BLaER1 treated with 17β-estradiol and CSF1 and Interleukin-3, amounts not matched to agents 10 nM and 100 nM (cell line): Measurements from ENCODE around the gene RPL18A.

ENCODE experiments used
- H3K27ac ChIP-seq, 11 experiments: shearing (Covaris generic); formaldehyde crosslinking; 2 replicates each; pipeline ENCODE4 v1.8.1; 2022
- H3K27me3 ChIP-seq, 11 experiments: shearing (Covaris generic); formaldehyde crosslinking; 2 replicates each; pipeline ENCODE4 v1.8.1; 2022
- H3K36me3 ChIP-seq, 11 experiments: shearing (Covaris generic); formaldehyde crosslinking; 2 replicates each; pipeline ENCODE4 v1.8.1; 2022
- H3K4me1 ChIP-seq, 10 experiments: shearing (Covaris generic); formaldehyde crosslinking; 2 replicates each; pipeline ENCODE4 v1.8.1; 2022
- H3K4me2 ChIP-seq, 11 experiments: shearing (Covaris generic); formaldehyde crosslinking; 2 replicates each; pipeline ENCODE4 v1.8.1; 2022
- H3K4me3 ChIP-seq, 10 experiments: shearing (Covaris generic); formaldehyde crosslinking; 2 replicates each; pipeline ENCODE4 v1.8.1; 2022
- H3K9ac ChIP-seq, 11 experiments: shearing (Covaris generic); formaldehyde crosslinking; 2 replicates each; pipeline ENCODE4 v1.8.1; 2022
- H3K9me3 ChIP-seq, 11 experiments: shearing (Covaris generic); formaldehyde crosslinking; replicated peaks in 1 of 11; 2 replicates each; pipeline ENCODE4 v1.8.1; 2022
- H4K20me1 ChIP-seq, 11 experiments: shearing (Covaris generic); formaldehyde crosslinking; 2 replicates each; pipeline ENCODE4 v1.8.1; 2022
- Cebpa-rat ChIP-seq, 11 experiments: shearing (Covaris generic); IDR thresholded peaks; 2 replicates each; pipeline ENCODE4 v1.8.1; 2022

Gene RPL18A

GRCh38 chr19:17869114-17869608 lies 9.5 kb downstream of the RPL18A start:
- Histone ChIP-seq H4K20me1 (peaks cover 6 to 49% (median 28%) of the 10 kb centered on the region in 11 experiments; a peak in 21 of 22 replicates), H3K9ac (no peak overlapping the region), H3K4me1 (peaks cover 8 to 20% (median 12%) of the 10 kb centered on the region in 10 experiments), H3K4me2 (no peak overlapping the region), H3K36me3 (peaks cover 6 to 16% (median 13%) of the 10 kb centered on the region in 11 experiments), H3K9me3 (no peaks in the 10 kb centered on the region), H3K27me3 (peaks cover 42 to 56% (median 50%) of the 10 kb centered on the region in 11 experiments), H3K4me3 (no peak overlapping the region), H3K27ac (no peak overlapping the region)
- no peak for TF ChIP-seq Cebpa-rat (IDR thresholded peaks at IDR 0.05)

DNA sequence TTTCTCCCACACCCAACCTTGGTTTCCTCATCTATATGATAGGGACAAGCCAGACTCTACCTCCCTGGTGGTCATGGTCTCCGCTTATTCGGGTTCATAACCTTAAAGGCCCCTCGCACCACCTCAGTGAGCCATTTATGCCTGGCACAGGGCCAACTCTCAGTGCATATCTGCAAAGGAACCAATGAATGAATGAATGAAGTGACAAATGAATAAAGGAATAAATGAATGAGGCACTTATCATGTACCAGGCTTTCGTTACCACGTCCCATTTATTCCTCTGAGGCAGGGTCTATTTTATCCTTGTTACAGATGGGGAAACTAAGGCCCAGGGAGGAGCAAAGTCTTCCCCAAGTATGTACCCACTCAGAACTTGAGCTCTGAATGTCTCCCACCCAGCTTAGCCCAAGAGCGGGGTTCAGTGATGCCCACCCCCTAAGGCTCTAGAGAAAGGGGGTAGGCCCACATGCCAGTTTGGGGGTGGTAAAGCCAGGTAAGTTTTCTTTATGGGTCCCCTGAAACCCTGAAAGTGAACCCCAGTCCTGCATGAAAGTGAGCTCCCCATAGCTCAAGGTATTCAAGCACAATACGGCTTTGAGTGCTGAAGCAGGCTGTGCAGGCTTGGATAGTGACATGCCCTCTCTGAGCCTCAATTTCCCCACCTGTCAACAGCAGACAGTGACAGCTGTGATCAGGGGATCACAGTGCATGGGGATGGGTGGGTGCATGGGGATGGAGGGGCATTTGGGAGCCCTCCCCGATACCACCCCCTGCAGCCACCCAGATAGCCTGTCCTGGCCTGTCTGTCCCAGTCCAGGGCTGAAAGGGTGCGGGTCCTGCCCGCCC lies 11.5 kb downstream of the RPL18A start:
- peaks cover 48 to 73% (median 57%) of the 10 kb centered on the region in 11 experiments for H3K27me3 ChIP-seq
- no peak overlapping the region for H3K9ac ChIP-seq

GRCh38 chr19:17871878-17872250 lies 12.2 kb downstream of the RPL18A start, which contains the start of gene SLC5A5:
TSS of gene SLC5A5 (plus strand) at chr19:17871945. CDS start at chr19:17872320, 375 bp downstream.
- no peaks in the 10 kb centered on the region for H3K36me3 ChIP-seq
- no peaks in the 10 kb centered on the region for H3K9me3 ChIP-seq
- peaks cover 6 to 18% (median 12%) of the 10 kb centered on the region in 10 experiments for H3K4me1 ChIP-seq
- H3K27me3 ChIP-seq: peaks cover 48 to 73% (median 57%) of the 10 kb centered on the region in 11 experiments
- H4K20me1 ChIP-seq: peaks cover 0 to 25% (median 7%) of the 10 kb centered on the region in 11 experiments; a peak in 9 of 22 replicates
- no peak within 1 kb of the TSS for H3K27ac ChIP-seq
- peak within 1 kb of the TSS in 4 of 11 experiments; percentile 17 to 22 (median 18); a peak in 4 of 22 replicates for H3K4me2 ChIP-seq
- no peak within 1 kb of the TSS for H3K4me3 ChIP-seq
- H3K9ac ChIP-seq: no peak within 1 kb of the TSS
- TF ChIP-seq Cebpa-rat (IDR thresholded peaks at IDR 0.05): no peak

More for the DNA sequence above, 11.5 kb downstream of the RPL18A start:
- no peak overlapping the region for H3K4me2 ChIP-seq
- no peak for TF ChIP-seq Cebpa-rat (IDR thresholded peaks at IDR 0.05)
- no peaks in the 10 kb centered on the region for H3K36me3 ChIP-seq
- H3K4me3 ChIP-seq: no peak overlapping the region
- peaks cover 0 to 29% (median 7%) of the 10 kb centered on the region in 11 experiments; a peak in 9 of 22 replicates for H4K20me1 ChIP-seq
- H3K9me3 ChIP-seq: no peaks in the 10 kb centered on the region
- H3K4me1 ChIP-seq: peaks cover 6 to 18% (median 12%) of the 10 kb centered on the region in 10 experiments
- H3K27ac ChIP-seq: no peak overlapping the region

DNA sequence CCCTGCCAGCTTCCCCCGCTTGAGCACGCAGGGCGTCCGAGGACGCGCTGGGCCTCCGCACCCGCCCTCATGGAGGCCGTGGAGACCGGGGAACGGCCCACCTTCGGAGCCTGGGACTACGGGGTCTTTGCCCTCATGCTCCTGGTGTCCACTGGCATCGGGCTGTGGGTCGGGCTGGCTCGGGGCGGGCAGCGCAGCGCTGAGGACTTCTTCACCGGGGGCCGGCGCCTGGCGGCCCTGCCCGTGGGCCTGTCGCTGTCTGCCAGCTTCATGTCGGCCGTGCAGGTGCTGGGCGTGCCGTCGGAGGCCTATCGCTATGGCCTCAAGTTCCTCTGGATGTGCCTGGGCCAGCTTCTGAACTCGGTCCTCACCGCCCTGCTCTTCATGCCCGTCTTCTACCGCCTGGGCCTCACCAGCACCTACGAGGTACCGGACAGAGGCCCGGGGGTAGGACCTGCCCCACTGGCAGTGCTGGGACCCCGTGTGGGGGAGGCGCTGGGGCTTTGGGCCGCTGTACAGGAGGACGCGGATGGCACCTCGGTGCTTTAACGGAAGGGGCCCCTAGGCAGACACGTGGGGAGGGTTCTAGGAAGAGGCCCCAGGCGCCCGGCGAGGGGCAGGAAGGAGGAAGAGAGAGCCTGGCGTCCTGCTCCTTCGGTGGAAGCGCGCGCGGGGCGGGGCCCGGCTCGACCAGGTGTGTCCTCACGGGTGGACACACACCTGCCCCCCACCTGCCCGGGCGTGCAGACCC lies 12.7 kb downstream of the RPL18A start:
- Histone ChIP-seq H3K9ac (no peak overlapping the region), H3K27ac (no peak overlapping the region), H3K4me1 (peaks cover 6 to 18% (median 12%) of the 10 kb centered on the region in 10 experiments), H3K27me3 (peaks cover 48 to 73% (median 57%) of the 10 kb centered on the region in 11 experiments), H3K4me2 (peak overlapping the region in 4 of 11 experiments; percentile 17 to 22 (median 18); a peak in 5 of 22 replicates), H3K4me3 (no peak overlapping the region), H4K20me1 (peaks cover 0 to 19% (median 7%) of the 10 kb centered on the region in 11 experiments; a peak in 8 of 22 replicates), H3K9me3 (no peaks in the 10 kb centered on the region), H3K36me3 (no peaks in the 10 kb centered on the region)
- no peak for TF ChIP-seq Cebpa-rat (IDR thresholded peaks at IDR 0.05)

DNA sequence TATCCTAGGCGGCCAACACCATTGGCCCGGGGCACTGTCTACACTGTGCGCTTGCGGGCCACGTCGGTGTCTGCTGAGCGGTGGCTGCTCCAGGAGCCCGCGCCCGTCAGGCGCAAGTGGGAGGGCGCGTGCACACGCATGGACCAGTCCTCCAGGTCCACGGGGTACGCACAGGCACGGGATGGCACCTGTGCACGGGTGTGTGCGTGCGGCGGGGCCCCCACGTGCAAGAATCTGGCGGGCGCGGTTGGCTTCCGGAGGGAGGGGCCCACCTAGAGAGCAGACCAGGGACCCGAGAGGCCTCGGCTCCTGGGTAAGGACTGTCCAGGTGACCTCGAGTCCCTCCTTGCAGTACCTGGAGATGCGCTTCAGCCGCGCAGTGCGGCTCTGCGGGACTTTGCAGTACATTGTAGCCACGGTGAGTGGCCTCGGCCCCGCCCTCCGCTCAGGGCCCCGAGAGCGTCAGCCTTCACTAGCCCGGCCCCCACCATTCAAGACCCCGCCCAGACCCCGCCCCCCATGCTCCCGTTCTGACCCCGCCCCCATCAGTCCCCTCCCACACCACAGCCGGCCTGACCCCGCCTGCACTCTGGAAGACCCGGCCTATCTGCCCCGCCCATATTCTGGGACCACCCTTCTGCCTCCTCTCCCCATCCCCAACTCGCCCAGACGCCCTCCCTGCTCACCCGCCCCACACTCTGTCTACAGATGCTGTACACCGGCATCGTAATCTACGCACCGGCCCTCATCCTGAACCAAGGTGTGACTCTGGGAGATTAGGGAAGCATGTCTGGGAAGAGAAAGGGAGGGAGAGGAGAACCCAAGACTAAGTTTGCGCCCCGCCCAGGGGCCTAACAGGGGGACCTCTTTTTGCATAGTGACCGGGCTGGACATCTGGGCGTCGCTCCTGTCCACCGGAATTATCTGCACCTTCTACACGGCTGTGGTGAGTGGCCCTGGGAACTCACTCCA lies 14.4 kb downstream of the RPL18A start:
- H4K20me1 ChIP-seq: peaks cover 0 to 19% (median 6%) of the 10 kb centered on the region in 11 experiments; a peak in 8 of 22 replicates
- peak overlapping the region in 9 of 10 experiments; percentile 22 to 51 (median 42); a peak in 14 of 20 replicates for H3K4me3 ChIP-seq
- peak overlapping the region; percentile 86 to 96 (median 92) for H3K4me2 ChIP-seq
- H3K9me3 ChIP-seq: no peaks in the 10 kb centered on the region
- peaks cover 48 to 69% (median 57%) of the 10 kb centered on the region in 11 experiments for H3K27me3 ChIP-seq
- H3K4me1 ChIP-seq: peaks cover 6 to 18% (median 12%) of the 10 kb centered on the region in 10 experiments
- H3K36me3 ChIP-seq: no peaks in the 10 kb centered on the region
- TF ChIP-seq Cebpa-rat (IDR thresholded peaks at IDR 0.05): no peak
- no peak overlapping the region for H3K27ac ChIP-seq
- H3K9ac ChIP-seq: no peak overlapping the region; a peak in 1 of 22 replicates

DNA sequence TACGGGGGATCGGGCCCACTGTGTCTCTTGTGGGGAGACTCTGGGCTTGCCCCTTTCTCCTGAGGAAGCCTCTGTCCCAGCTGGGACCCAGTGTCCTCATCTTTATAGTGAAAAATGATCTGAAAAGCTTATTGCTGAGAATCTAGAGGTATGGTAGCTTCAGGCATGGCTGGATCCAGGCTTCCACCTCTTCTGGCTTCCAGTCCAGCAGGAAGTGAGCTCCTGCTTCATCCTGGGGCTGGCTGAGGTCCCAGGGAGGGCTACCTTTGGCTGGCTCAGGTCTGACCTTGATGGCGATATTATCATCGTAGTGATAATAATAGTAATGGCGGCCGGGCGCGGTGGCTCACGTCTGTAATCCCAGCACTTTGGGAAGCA lies 15.0 kb downstream of the RPL18A start:
- H4K20me1 ChIP-seq: peaks cover 0 to 24% (median 6%) of the 10 kb centered on the region in 11 experiments; a peak in 9 of 22 replicates
- no peak overlapping the region for H3K4me2 ChIP-seq
- peaks cover 47 to 68% (median 55%) of the 10 kb centered on the region in 11 experiments for H3K27me3 ChIP-seq
- no peaks in the 10 kb centered on the region for H3K36me3 ChIP-seq
- H3K4me3 ChIP-seq: no peak overlapping the region
- no peak overlapping the region for H3K27ac ChIP-seq
- no peaks in the 10 kb centered on the region for H3K9me3 ChIP-seq
- H3K9ac ChIP-seq: no peak overlapping the region
- TF ChIP-seq Cebpa-rat (IDR thresholded peaks at IDR 0.05): no peak
- H3K4me1 ChIP-seq: peaks cover 6 to 18% (median 12%) of the 10 kb centered on the region in 10 experiments

GRCh38 chr19:17877696-17878095 lies 18.0 kb downstream of the RPL18A start:
- Histone ChIP-seq H3K4me2 (no peak overlapping the region), H4K20me1 (peaks cover 0 to 8% (median 0%) of the 10 kb centered on the region in 11 experiments; a peak in 7 of 22 replicates), H3K4me3 (no peak overlapping the region), H3K9ac (no peak overlapping the region), H3K27me3 (peaks cover 17 to 46% (median 25%) of the 10 kb centered on the region in 11 experiments), H3K27ac (no peak overlapping the region), H3K4me1 (peaks cover 6 to 12% (median 8%) of the 10 kb centered on the region in 10 experiments), H3K36me3 (no peaks in the 10 kb centered on the region), H3K9me3 (no peaks in the 10 kb centered on the region)
- TF ChIP-seq Cebpa-rat (IDR thresholded peaks at IDR 0.05): no peak

- H3K27me3 ChIP-seq: peaks cover 2 to 29% (median 9%) of the 10 kb centered on the region in 11 experiments; a peak in 18 of 22 replicates
Observed at GRCh38 chr19:17879466-17879865, 19.8 kb downstream of the RPL18A start.

More at GRCh38 chr19:17879466-17879865, 19.8 kb downstream of the RPL18A start:
- no peak overlapping the region for H3K27ac ChIP-seq
- no peak overlapping the region for H3K4me2 ChIP-seq
- no peak overlapping the region for H3K9ac ChIP-seq
- H3K36me3 ChIP-seq: no peaks in the 10 kb centered on the region
- peaks cover 0 to 6% (median 0%) of the 10 kb centered on the region in 11 experiments; a peak in 6 of 22 replicates for H4K20me1 ChIP-seq
- H3K9me3 ChIP-seq: no peaks in the 10 kb centered on the region
- no peak for TF ChIP-seq Cebpa-rat (IDR thresholded peaks at IDR 0.05)
- no peak overlapping the region for H3K4me3 ChIP-seq
- peaks cover 0 to 4% (median 0%) of the 10 kb centered on the region in 10 experiments; a peak in 1 of 20 replicates for H3K4me1 ChIP-seq
